Smooth muscle cell (in vitro differentiated cells): ENCODE data around the gene GAS7. TPM values are rescaled to one million over a fixed set of nuclear protein-coding genes. Genes with fewer than 3 reads are reported as not detected.
A peak's percentile ranks its signal among the peaks of the same experiment; 100 is the strongest.

Source experiments
- DNase-seq: peaks from one replicate; lab custom pipeline; 2025; ENCODE audit not compliant: unreplicated experiment; lab: John Stamatoyannopoulos, UW
- H2AFZ ChIP-seq: fragments of 200-600 bp; sonication (generic); 2 replicates; pipeline ENCODE4 v1.6.0; 2016; ENCODE audit warnings: antibody characterized with exemption, low read depth, mild to moderate bottlenecking
- H3F3A ChIP-seq: fragments of 200-600 bp; sonication (generic); 2 replicates; pipeline ENCODE4 v1.6.0; 2017; ENCODE audit warnings: antibody characterized with exemption, low read depth
- H3K27ac ChIP-seq: fragments of 200-600 bp; sonication (generic); 2 replicates; pipeline ENCODE4 v1.5.1; 2016; ENCODE audit warnings: low read depth, mild to moderate bottlenecking
- H3K27me3 ChIP-seq: fragments of 200-600 bp; sonication (generic); 2 replicates; pipeline ENCODE4 v1.6.1; 2016; ENCODE audit warnings: low read depth, mild to moderate bottlenecking
- H3K36me3 ChIP-seq: fragments of 200-600 bp; sonication (generic); 2 replicates; pipeline ENCODE4 v1.5.1; 2016; ENCODE audit warnings: low read depth
- H3K4me1 ChIP-seq: fragments of 200-600 bp; sonication (generic); 2 replicates; pipeline ENCODE4 v1.5.1; 2016; ENCODE audit warnings: low read depth
- H3K4me2 ChIP-seq: fragments of 200-600 bp; sonication (generic); 2 replicates; pipeline ENCODE4 v1.6.0; 2016; ENCODE audit warnings: mild to moderate bottlenecking
- H3K4me3 ChIP-seq: fragments of 200-600 bp; sonication (generic); 2 replicates; pipeline ENCODE4 v1.5.1; 2016; ENCODE audit warnings: mild to moderate bottlenecking
- H3K79me2 ChIP-seq: fragments of 200-600 bp; sonication (generic); 2 replicates; pipeline ENCODE4 v1.6.0; 2016; ENCODE audit warnings: low read depth, mild to moderate bottlenecking
- H3K9ac ChIP-seq: fragments of 200-600 bp; sonication (generic); 2 replicates; pipeline ENCODE4 v1.6.0; 2016; ENCODE audit warnings: low read depth
- H3K9me3 ChIP-seq: fragments of 200-600 bp; sonication (generic); replicated peaks from 2 replicates; pipeline ENCODE4 v1.5.1; 2016; ENCODE audit warnings: low read depth
- H4K20me1 ChIP-seq: fragments of 200-600 bp; sonication (generic); 2 replicates; pipeline ENCODE4 v1.6.0; 2016; ENCODE audit warnings: low read depth
- WGBS: methylation state at CpG from one replicate; pipeline ENCODE4 v1.1.7; 2016; ENCODE audit warnings: low lambda C conversion rate; 5-methylcytosine and 5-hydroxymethylcytosine counted together
- polyA plus RNA-seq: library from polyadenylated mRNA; unstranded; fragments of >200 nt; fragmentation: Nextera tagmentation; extraction: Ambion mirVana; gene quantifications from 2 replicates; pipeline ENCODE4 v1.2.1, GENCODE V29; 2016
- total RNA-seq: library from RNA; depleted of rRNA; stranded (reverse); fragments of >200 nt; gene quantifications from 2 replicates; pipeline ENCODE4 v1.2.3, GENCODE V29; 2014
- TF ChIP-seq, protein P1 (sequence below): fragments of 200-600 bp; sonication (generic); IDR thresholded peaks from 2 replicates; pipeline ENCODE4 v1.5.1; 2017; ENCODE audit warnings: borderline replicate concordance, mild to moderate bottlenecking, antibody characterized with exemption; ENCODE audit not compliant: insufficient read depth, poor library complexity, severe bottlenecking

Gene GAS7
- total and polyA plus RNA-seq, 2 experiments from 2014 or later = 86.8 to 103 TPM

DNA sequence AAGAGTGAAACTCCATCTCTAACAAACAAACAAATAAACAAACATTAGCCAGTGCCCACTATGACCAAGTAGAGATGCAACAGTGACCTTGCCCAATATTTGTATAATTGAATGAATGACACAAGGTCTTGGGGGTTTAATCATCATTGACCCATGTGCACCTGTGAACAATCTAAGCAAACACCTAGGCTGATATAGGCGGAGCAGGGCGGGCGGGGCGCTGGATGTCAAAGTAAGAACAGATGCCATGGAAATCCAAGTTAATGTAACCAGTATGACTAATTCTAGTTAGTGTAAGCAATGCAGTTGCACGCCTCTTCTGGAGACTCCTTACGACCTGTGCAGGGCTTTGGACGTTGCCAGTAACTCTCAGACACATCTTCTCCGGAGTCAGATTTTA, 310.9 kb downstream of the GAS7 start:
- H4K20me1 ChIP-seq = no peaks in the 10 kb centered on the region
- no peak overlapping the region for H3K4me3 ChIP-seq
- no peak overlapping the region for H3K9ac ChIP-seq
- H3K27ac ChIP-seq = no peak overlapping the region
- no peak for DNase-seq
- TF ChIP-seq, protein P1, sequence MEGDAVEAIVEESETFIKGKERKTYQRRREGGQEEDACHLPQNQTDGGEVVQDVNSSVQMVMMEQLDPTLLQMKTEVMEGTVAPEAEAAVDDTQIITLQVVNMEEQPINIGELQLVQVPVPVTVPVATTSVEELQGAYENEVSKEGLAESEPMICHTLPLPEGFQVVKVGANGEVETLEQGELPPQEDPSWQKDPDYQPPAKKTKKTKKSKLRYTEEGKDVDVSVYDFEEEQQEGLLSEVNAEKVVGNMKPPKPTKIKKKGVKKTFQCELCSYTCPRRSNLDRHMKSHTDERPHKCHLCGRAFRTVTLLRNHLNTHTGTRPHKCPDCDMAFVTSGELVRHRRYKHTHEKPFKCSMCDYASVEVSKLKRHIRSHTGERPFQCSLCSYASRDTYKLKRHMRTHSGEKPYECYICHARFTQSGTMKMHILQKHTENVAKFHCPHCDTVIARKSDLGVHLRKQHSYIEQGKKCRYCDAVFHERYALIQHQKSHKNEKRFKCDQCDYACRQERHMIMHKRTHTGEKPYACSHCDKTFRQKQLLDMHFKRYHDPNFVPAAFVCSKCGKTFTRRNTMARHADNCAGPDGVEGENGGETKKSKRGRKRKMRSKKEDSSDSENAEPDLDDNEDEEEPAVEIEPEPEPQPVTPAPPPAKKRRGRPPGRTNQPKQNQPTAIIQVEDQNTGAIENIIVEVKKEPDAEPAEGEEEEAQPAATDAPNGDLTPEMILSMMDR = no peak
- H3K36me3 ChIP-seq = peaks cover 5% of the 10 kb centered on the region
- H3K79me2 ChIP-seq = no peaks in the 10 kb centered on the region
- H2AFZ ChIP-seq = no peak overlapping the region
- H3K9me3 ChIP-seq = peaks cover 10% of the 10 kb centered on the region
- H3K27me3 ChIP-seq = peaks cover 6% of the 10 kb centered on the region
- no peak overlapping the region for H3K4me2 ChIP-seq
- no peaks in the 10 kb centered on the region for H3K4me1 ChIP-seq
- no peaks in the 10 kb centered on the region for H3F3A ChIP-seq
- WGBS = 77% methylated on average over 8 of the region's 8 CpGs

- H3F3A ChIP-seq = no peaks in the 10 kb centered on the region
- TF ChIP-seq, protein P1 = no peak
- no peak overlapping the region for H3K9ac ChIP-seq
- no peaks in the 10 kb centered on the region for H4K20me1 ChIP-seq
- H3K9me3 ChIP-seq = peaks cover 10% of the 10 kb centered on the region
- WGBS = 92% methylated on average over 5 of the region's 5 CpGs
- H3K79me2 ChIP-seq = no peaks in the 10 kb centered on the region
- no peak overlapping the region for H2AFZ ChIP-seq
- H3K36me3 ChIP-seq = peaks cover 5% of the 10 kb centered on the region
- no peak overlapping the region for H3K27ac ChIP-seq
- H3K4me2 ChIP-seq = no peak overlapping the region
- DNase-seq = no peak
- H3K4me1 ChIP-seq = no peaks in the 10 kb centered on the region
- no peak overlapping the region for H3K4me3 ChIP-seq
- peaks cover 6% of the 10 kb centered on the region for H3K27me3 ChIP-seq
Measured at GRCh38 chr17:9886141-9886930, 312.1 kb downstream of the GAS7 start.

DNA sequence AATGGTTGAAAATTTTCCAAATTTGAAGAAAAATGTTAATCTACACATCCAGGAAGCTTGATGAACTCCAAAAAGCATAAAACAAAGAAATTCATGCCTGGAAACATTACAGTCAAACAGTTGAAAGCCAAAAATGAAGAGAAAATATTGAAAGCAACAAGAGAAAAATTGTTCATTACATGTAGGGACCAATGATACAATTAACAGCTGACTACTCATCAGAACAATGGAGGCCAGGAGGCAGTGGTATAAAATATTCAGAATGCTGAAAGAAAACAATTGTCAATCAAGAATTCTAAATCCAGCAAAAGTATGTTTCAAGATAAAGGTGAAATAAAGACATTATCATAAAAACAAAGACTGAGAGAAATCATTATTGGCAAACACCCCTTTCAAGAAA, 315.0 kb downstream of the GAS7 start:
- H3K27ac ChIP-seq = no peak overlapping the region
- H3K36me3 ChIP-seq = peaks cover 5% of the 10 kb centered on the region
- no peaks in the 10 kb centered on the region for H4K20me1 ChIP-seq
- no peak overlapping the region for H3K9ac ChIP-seq
- DNase-seq = no peak
- no peaks in the 10 kb centered on the region for H3F3A ChIP-seq
- no peaks in the 10 kb centered on the region for H3K4me1 ChIP-seq
- H3K4me3 ChIP-seq = no peak overlapping the region
- no peak overlapping the region for H3K4me2 ChIP-seq
- TF ChIP-seq, protein P1 = no peak
- H3K27me3 ChIP-seq = peaks cover 6% of the 10 kb centered on the region
- no peak overlapping the region for H2AFZ ChIP-seq
- peaks cover 10% of the 10 kb centered on the region for H3K9me3 ChIP-seq
- H3K79me2 ChIP-seq = no peaks in the 10 kb centered on the region

DNA sequence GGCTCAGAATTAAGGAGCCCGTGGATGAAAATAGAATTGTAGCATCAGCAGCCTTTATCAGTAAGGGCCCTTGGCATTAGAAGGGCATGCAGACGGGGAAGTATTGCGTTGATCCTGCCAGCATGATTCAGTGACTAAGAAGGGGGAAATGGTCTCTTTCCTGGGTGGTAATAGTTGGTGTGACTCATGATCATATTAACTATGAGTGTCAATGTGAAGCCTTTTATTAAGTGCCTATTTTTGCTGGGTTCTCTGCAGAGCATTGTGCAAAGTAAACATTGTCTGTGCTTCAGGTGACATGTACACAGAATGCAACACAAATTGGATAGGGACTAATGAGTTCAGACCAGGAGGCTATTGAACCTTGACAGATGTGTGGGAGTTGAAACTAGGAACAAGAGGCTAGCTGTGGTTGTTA, 317.8 kb downstream of the GAS7 start:
- Histone ChIP-seq H3K79me2 (no peaks in the 10 kb centered on the region), H3K4me1 (peaks cover 1% of the 10 kb centered on the region), H3K36me3 (peaks cover 5% of the 10 kb centered on the region), H3K4me3 (no peak overlapping the region), H3F3A (no peaks in the 10 kb centered on the region), H3K27ac (peak overlapping the region; percentile 42), H3K4me2 (peak overlapping the region; percentile 12), H3K27me3 (no peaks in the 10 kb centered on the region), H2AFZ (no peak overlapping the region), H4K20me1 (no peaks in the 10 kb centered on the region), H3K9ac (no peak overlapping the region), H3K9me3 (peaks cover 10% of the 10 kb centered on the region)
- DNase-seq = no peak
- WGBS = 35% methylated on average over 3 of the region's 3 CpGs
- TF ChIP-seq, protein P1 = no peak
